Liver (tissue), 3 donors: ENCODE results near the gene CCDC12.

Source experiments
- HNF4G ChIP-seq: IDR thresholded peaks from 2 replicates; pipeline ENCODE4 v1.6.1; 2016; ENCODE audit warnings: antibody characterized with exemption
- TF ChIP-seq, protein P1 (sequence below): fragments of 150-350 bp; IDR thresholded peaks from 2 replicates; pipeline ENCODE4 v1.5.1; 2017; ENCODE audit warnings: improper control_type of control experiment, low read depth, low read length; ENCODE audit not compliant: missing input control
- donor health status: healthy.
- donor health status: healthy.

DNA sequence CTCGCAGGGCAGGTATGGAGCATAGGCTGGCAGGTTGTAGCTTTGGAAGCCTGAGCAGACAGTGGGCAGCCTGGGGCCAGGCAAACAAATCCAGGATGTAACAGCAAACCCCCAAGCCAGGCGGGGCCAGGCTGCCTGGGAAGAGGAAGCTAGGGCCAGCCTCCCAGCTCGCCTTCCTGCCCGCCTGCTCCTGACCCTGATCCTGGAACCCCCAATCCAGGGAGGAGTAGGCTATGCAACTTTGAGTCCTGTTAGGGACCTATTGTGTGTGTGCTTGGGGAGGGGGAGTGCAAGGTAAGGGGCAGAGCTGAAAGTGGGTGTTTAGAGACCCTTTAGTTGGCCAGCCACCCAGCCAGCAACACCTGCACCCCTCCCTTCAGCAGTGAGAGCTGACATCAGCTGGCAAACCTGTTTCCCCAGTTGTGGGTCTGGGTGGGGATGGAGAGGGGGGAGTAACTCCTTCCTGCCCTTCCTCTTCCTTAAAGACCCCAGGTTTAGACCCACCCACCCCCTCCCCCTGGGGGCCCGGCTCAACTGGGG lies 5.5 kb upstream of the CCDC12 start:
- TF ChIP-seq, protein P1, sequence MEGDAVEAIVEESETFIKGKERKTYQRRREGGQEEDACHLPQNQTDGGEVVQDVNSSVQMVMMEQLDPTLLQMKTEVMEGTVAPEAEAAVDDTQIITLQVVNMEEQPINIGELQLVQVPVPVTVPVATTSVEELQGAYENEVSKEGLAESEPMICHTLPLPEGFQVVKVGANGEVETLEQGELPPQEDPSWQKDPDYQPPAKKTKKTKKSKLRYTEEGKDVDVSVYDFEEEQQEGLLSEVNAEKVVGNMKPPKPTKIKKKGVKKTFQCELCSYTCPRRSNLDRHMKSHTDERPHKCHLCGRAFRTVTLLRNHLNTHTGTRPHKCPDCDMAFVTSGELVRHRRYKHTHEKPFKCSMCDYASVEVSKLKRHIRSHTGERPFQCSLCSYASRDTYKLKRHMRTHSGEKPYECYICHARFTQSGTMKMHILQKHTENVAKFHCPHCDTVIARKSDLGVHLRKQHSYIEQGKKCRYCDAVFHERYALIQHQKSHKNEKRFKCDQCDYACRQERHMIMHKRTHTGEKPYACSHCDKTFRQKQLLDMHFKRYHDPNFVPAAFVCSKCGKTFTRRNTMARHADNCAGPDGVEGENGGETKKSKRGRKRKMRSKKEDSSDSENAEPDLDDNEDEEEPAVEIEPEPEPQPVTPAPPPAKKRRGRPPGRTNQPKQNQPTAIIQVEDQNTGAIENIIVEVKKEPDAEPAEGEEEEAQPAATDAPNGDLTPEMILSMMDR, result no peak
- TF ChIP-seq HNF4G, result no peak
